Thyroid gland (tissue), 4 donors: ENCODE data around the gene PCARE.

Source experiments
- CTCF ChIP-seq, 6 experiments: fragments of 200-600 bp in 3 of 6; fragments of 450-650 bp in 3 of 6; sonication (generic) in 3 of 6; IDR thresholded peaks; one replicate each; pipeline ENCODE4 v1.5.1; 2016 to 2019; ENCODE audit warnings: antibody characterized with exemption in 6 of 6, mild to moderate bottlenecking in 2 of 6, inconsistent platforms in 1 of 6, moderate library complexity in 1 of 6
- POLR2A ChIP-seq, 2 donors: fragments of 450-650 bp; IDR thresholded peaks; one replicate each; pipeline ENCODE4 v1.6.1; 2017; ENCODE audit warnings: antibody characterized with exemption in 2 of 2, mild to moderate bottlenecking in 2 of 2, moderate library complexity in 1 of 2

DNA sequence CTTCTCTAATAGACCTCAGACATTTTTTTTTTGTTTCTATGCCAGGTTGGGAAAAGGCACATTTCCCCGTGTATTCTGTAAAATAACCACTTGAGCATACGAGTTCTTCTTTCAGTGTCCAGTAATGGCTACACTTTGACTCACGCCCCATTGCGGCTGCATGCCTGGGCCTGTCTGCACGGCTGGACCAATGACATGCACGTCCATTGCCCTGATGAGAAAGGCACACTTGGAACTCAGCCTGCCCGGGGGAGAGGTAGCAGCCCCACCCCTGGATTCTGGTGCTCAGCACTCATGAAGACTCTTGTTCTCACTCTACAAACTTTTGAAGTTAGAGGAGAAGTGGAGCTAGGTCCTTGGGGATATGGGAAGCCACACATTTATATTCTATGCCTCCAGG, 5.8 kb downstream of the PCARE start:
- TF ChIP-seq CTCF (IDR thresholded peaks at IDR 0.05) (no peak), POLR2A (IDR thresholded peaks at IDR 0.05) (no peak)
